H1 (cell line): ENCODE results near the gene GUCY1A1. TPM values are rescaled to one million over a fixed set of nuclear protein-coding genes. Genes with fewer than 3 reads are reported as not detected.

Experiments
- CTCF ChIA-PET: fragments of 300-600 bp; sonication (Branson Sonifier 250); formaldehyde crosslinking; loops from one replicate; lab custom pipeline; 2021; ENCODE audit not compliant: partially characterized antibody; lab: Charles Lee
- POLR2A ChIA-PET: fragments of 300-600 bp; sonication (Branson Sonifier 250); formaldehyde crosslinking; loops from one replicate; lab custom pipeline; 2021; ENCODE audit warnings: inconsistent platforms; ENCODE audit not compliant: partially characterized antibody; lab: Charles Lee
- DNase-seq, 2 experiments: peaks; one replicate each; pipeline versions ENCODE4 v3.0.0 to v3.0.0-alpha.2; 2010 to 2022; ENCODE audit warnings: low spot score in 2 of 2, low read depth in 1 of 2, mixed read lengths in 1 of 2
- FAIRE-seq: peaks from 2 replicates; lab custom pipeline; 2011; peaks lifted over from hg19 to GRCh38; lab: Jason Lieb, UNC
- H2AFZ ChIP-seq: 2 replicates; pipeline ENCODE4 v1.8.1; 2012; ENCODE audit warnings: low read length, inconsistent platforms
- H2AK5ac ChIP-seq: 2 replicates; pipeline ENCODE4 v1.6.1; 2013; ENCODE audit warnings: low read depth, low read length
- H2BK120ac ChIP-seq: replicated peaks from 2 replicates; pipeline ENCODE3; 2013; ENCODE audit warnings: low read depth, low read length, inconsistent platforms
- H2BK12ac ChIP-seq: 2 replicates; pipeline ENCODE4 v1.6.1; 2013; ENCODE audit warnings: low read depth, low read length
- H2BK15ac ChIP-seq: 2 replicates; pipeline ENCODE4 v1.6.1; 2013; ENCODE audit warnings: low read length
- H2BK20ac ChIP-seq: 2 replicates; pipeline ENCODE4 v1.6.1; 2013; ENCODE audit warnings: low read length
- H2BK5ac ChIP-seq: 2 replicates; pipeline ENCODE4 v1.6.1; 2013; ENCODE audit warnings: low read depth, low read length
- H3K14ac ChIP-seq: 2 replicates; pipeline ENCODE4 v1.6.1; 2013; ENCODE audit warnings: inconsistent platforms; ENCODE audit not compliant: insufficient read length
- H3K18ac ChIP-seq: 2 replicates; pipeline ENCODE4 v1.6.1; 2013; ENCODE audit warnings: low read length; ENCODE audit errors: extremely low read depth
- H3K23ac ChIP-seq: 2 replicates; pipeline ENCODE4 v1.6.1; 2013; ENCODE audit warnings: inconsistent platforms; ENCODE audit not compliant: insufficient read length
- H3K23me2 ChIP-seq: 2 replicates; pipeline ENCODE4 v1.6.1; 2013; ENCODE audit warnings: low read depth, low read length
- H3K27ac ChIP-seq: 2 replicates; pipeline ENCODE4 v1.6.1; 2011; ENCODE audit warnings: low read depth, low read length, inconsistent platforms
- H3K27me3 ChIP-seq, 4 experiments: replicated peaks in 1 of 4; 1 replicate in 1 of 4; 2 replicates in 3 of 4; pipeline versions ENCODE4 v1.6.1 to v1.8.1; 2011 to 2013; ENCODE audit warnings: low read length in 3 of 4, mild to moderate bottlenecking in 3 of 4, inconsistent platforms in 2 of 4, mixed read lengths in 2 of 4, moderate library complexity in 1 of 4; ENCODE audit not compliant: control insufficient read depth in 3 of 4, insufficient read depth in 3 of 4; ENCODE audit errors: extremely low read depth in 1 of 4
- H3K36me3 ChIP-seq, 4 experiments: 2 replicates each; pipeline versions ENCODE4 v1.6.1 to v1.8.1; 2011 to 2013; ENCODE audit warnings: mild to moderate bottlenecking in 4 of 4, low read length in 3 of 4, moderate library complexity in 2 of 4, control low read depth in 1 of 4, inconsistent platforms in 1 of 4; ENCODE audit not compliant: insufficient read depth in 4 of 4, control insufficient read depth in 2 of 4
- H3K4ac ChIP-seq: replicated peaks from 2 replicates; pipeline ENCODE3; 2013; ENCODE audit warnings: low read length, low read depth, mixed read lengths, inconsistent platforms; ENCODE audit not compliant: insufficient read length
- H3K4me1 ChIP-seq, 4 experiments: replicated peaks in 1 of 4; 1 replicate in 1 of 4; 2 replicates in 3 of 4; pipeline versions ENCODE4 v1.6.1 to v1.8.1; 2011 to 2013; ENCODE audit warnings: low read length in 3 of 4, inconsistent platforms in 2 of 4, mixed read lengths in 1 of 4; ENCODE audit not compliant: insufficient read depth in 4 of 4, control insufficient read depth in 3 of 4
- H3K4me2 ChIP-seq, 2 experiments: 2 replicates each; pipeline versions ENCODE4 v1.6.1 to v1.8.1; 2011 to 2013; ENCODE audit warnings: low read depth in 2 of 2, low read length in 2 of 2, control low read depth in 1 of 2, inconsistent platforms in 1 of 2, mild to moderate bottlenecking in 1 of 2; ENCODE audit not compliant: insufficient read depth in 1 of 2
- H3K4me3 ChIP-seq, 4 experiments: fragments of 200-600, 300-600 bp in 1 of 4; sonication (generic), shearing (Covaris generic), sonication (Bioruptor Twin) in 1 of 4; 2 replicates each; pipeline versions ENCODE4 v1.5.1 to v1.8.1; 2011 to 2016; ENCODE audit warnings: low read length in 4 of 4, low read depth in 3 of 4, control low read depth in 2 of 4, inconsistent platforms in 2 of 4, mild to moderate bottlenecking in 2 of 4, mixed read lengths in 1 of 4, moderate library complexity in 1 of 4; ENCODE audit not compliant: insufficient read depth in 2 of 4; ENCODE audit errors: extremely low read depth in 1 of 4
- H3K56ac ChIP-seq: replicated peaks from 2 replicates; pipeline ENCODE3; 2013; ENCODE audit warnings: low read depth, mild to moderate bottlenecking, mixed read lengths, low read length, inconsistent platforms; ENCODE audit not compliant: insufficient read length
- H3K79me1 ChIP-seq: 2 replicates; pipeline ENCODE4 v1.6.1; 2013; ENCODE audit warnings: low read depth, low read length, control low read depth
- H3K79me2 ChIP-seq, 2 experiments: 2 replicates each; pipeline versions ENCODE4 v1.6.1 to v1.8.1; 2012 to 2013; ENCODE audit warnings: low read length in 2 of 2, mild to moderate bottlenecking in 2 of 2, inconsistent platforms in 1 of 2; ENCODE audit not compliant: insufficient read depth in 2 of 2, control insufficient read depth in 1 of 2
- H3K9ac ChIP-seq, 4 experiments: replicated peaks in 1 of 4; 1 replicate in 1 of 4; 2 replicates in 3 of 4; pipeline versions ENCODE4 v1.6.1 to v1.8.1; 2011 to 2013; ENCODE audit warnings: low read depth in 3 of 4, low read length in 3 of 4, control low read depth in 2 of 4, mild to moderate bottlenecking in 2 of 4, moderate library complexity in 2 of 4, inconsistent platforms in 1 of 4; ENCODE audit errors: extremely low read depth in 1 of 4
- H3K9me3 ChIP-seq, 2 experiments: 2 replicates each; pipeline versions ENCODE4 v1.6.1 to v1.8.1; 2012 to 2013; ENCODE audit warnings: mild to moderate bottlenecking in 2 of 2, moderate library complexity in 2 of 2, control low read depth in 1 of 2, inconsistent platforms in 1 of 2, low read depth in 1 of 2, low read length in 1 of 2, mixed read lengths in 1 of 2; ENCODE audit not compliant: insufficient read depth in 2 of 2
- H4K20me1 ChIP-seq, 2 experiments: replicated peaks in 1 of 2; 2 replicates each; pipeline versions ENCODE3 to v1.8.1; 2011 to 2013; ENCODE audit warnings: inconsistent platforms in 2 of 2, low read length in 2 of 2, mild to moderate bottlenecking in 1 of 2; ENCODE audit not compliant: insufficient read depth in 2 of 2, control insufficient read depth in 1 of 2
- H4K5ac ChIP-seq: 2 replicates; pipeline ENCODE4 v1.6.1; 2013; ENCODE audit warnings: low read length, low read depth, mixed read lengths, inconsistent platforms; ENCODE audit not compliant: insufficient read length
- H4K8ac ChIP-seq: 2 replicates; pipeline ENCODE4 v1.8.0; 2013; ENCODE audit warnings: mild to moderate bottlenecking, moderate library complexity, low read length, inconsistent platforms; ENCODE audit not compliant: insufficient read depth; ENCODE audit errors: extremely low read depth
- H4K91ac ChIP-seq: replicated peaks from 2 replicates; pipeline ENCODE3; 2013; ENCODE audit warnings: low read length, mixed read lengths, inconsistent platforms; ENCODE audit not compliant: insufficient read length
- ATF2 ChIP-seq: IDR thresholded peaks from 2 replicates; pipeline ENCODE4 v1.6.1; 2012; ENCODE audit warnings: low read length, inconsistent platforms
- BRCA1 ChIP-seq: IDR thresholded peaks from 2 replicates; pipeline ENCODE4 v1.6.1; 2012; ENCODE audit warnings: low read depth, low read length, improper control_type of control experiment
- CEBPB ChIP-seq: IDR thresholded peaks from 2 replicates; pipeline ENCODE4 v1.6.1; 2012; ENCODE audit warnings: low read depth, low read length
- GTF2F1 ChIP-seq: IDR thresholded peaks from 2 replicates; pipeline ENCODE4 v1.6.1; 2012; ENCODE audit warnings: low read depth, low read length, improper control_type of control experiment, borderline replicate concordance
- JUN ChIP-seq: IDR thresholded peaks from 2 replicates; pipeline ENCODE4 v1.6.1; 2011; ENCODE audit warnings: low read depth, mild to moderate bottlenecking, improper control_type of control experiment, low read length
- NRF1 ChIP-seq: IDR thresholded peaks from 2 replicates; pipeline ENCODE4 v1.6.1; 2011; ENCODE audit warnings: mild to moderate bottlenecking, low read depth, low read length, improper control_type of control experiment
- RFX5 ChIP-seq: IDR thresholded peaks from 2 replicates; pipeline ENCODE4 v1.6.1; 2011; ENCODE audit warnings: low read depth, low read length, improper control_type of control experiment, borderline replicate concordance
- RNF2 ChIP-seq: fragments of 200-900, 300-1000 bp; sonication (generic); IDR thresholded peaks from 2 replicates; pipeline ENCODE4 v1.7.1; 2016; ENCODE audit warnings: borderline replicate concordance, low read depth, mild to moderate bottlenecking, antibody characterized with exemption, low read length; ENCODE audit not compliant: poor library complexity, severe bottlenecking; ENCODE audit errors: missing control alignments
- SP1 ChIP-seq: IDR thresholded peaks from 2 replicates; pipeline ENCODE4 v1.6.1; 2011; ENCODE audit warnings: low read depth, low read length
- SRF ChIP-seq: IDR thresholded peaks from 2 replicates; pipeline ENCODE4 v1.6.1; 2011; ENCODE audit warnings: mild to moderate bottlenecking, low read depth, low read length, moderate library complexity
- TAF1 ChIP-seq: IDR thresholded peaks from 2 replicates; pipeline ENCODE4 v1.6.1; 2011; ENCODE audit warnings: mild to moderate bottlenecking, low read depth, low read length
- WGBS, 2 experiments: shearing (Covaris generic) in 1 of 2; methylation state at CpG; one replicate each; pipeline versions ENCODE4 v1.1.6 to v1.1.7; 2013 to 2015; ENCODE audit warnings: low lambda C conversion rate in 2 of 2, mixed read lengths in 2 of 2, inconsistent platforms in 1 of 2, low coverage in 1 of 2, missing lambda C conversion rate in 1 of 2; ENCODE audit not compliant: insufficient replicate concordance in 2 of 2, insufficient coverage in 1 of 2, insufficient read length in 1 of 2; ENCODE audit errors: extremely low coverage in 1 of 2, missing lambda C conversion rate in 1 of 2; 5-methylcytosine and 5-hydroxymethylcytosine counted together
- polyA plus RNA-seq, 7 experiments: library from polyadenylated mRNA; depleted of rRNA in 3 of 7; stranded (reverse) in 5 of 7; unstranded in 2 of 7; fragments of >200 nt in 5 of 7; fragments of 200-250 nt in 2 of 7; gene quantifications; 1 replicate in 5 of 7; 2 replicates in 1 of 7; 4 replicates in 1 of 7; pipeline versions ENCODE4 v1.2.1 to v1.2.3, GENCODE V29; 2011 to 2013; ENCODE audit warnings: missing spikeins in 2 of 7, mixed read lengths in 2 of 7
- total RNA-seq: library from RNA; stranded (reverse); fragmentation: NEBNext Ultra II Directional; extraction: Animal tissue kit (Norgen Biotek cat#: 25700); gene quantifications from 2 replicates; pipeline ENCODE4 v1.2.1, GENCODE V29; 2021
- TF ChIP-seq, protein P1 (sequence below): IDR thresholded peaks from 2 replicates; pipeline ENCODE4 v1.6.1; 2012; ENCODE audit warnings: inconsistent platforms

Gene GUCY1A1
- total and polyA plus RNA-seq, 2 of the 8 experiments (the other 6 are each of a cell fraction or from before 2014, with no cell fraction given) = not detected

- H2BK5ac ChIP-seq = no peak overlapping the region
- no peak for FAIRE-seq
- H3K27ac ChIP-seq = no peak overlapping the region
- 100% methylated on average over 1 of the region's 1 CpG; no CpG with 5 or more reads in 1 of the 2 experiments for WGBS, 2 experiments
- no peak overlapping the region for H3K14ac ChIP-seq
- no peak overlapping the region for H2BK12ac ChIP-seq
- no peak overlapping the region for H2BK20ac ChIP-seq
- no peak overlapping the region for H2AK5ac ChIP-seq
- H3K36me3 ChIP-seq = no peaks in the 10 kb centered on the region
- no peaks in the 10 kb centered on the region for H3K79me1 ChIP-seq
- H2BK15ac ChIP-seq = no peak overlapping the region
- no peak overlapping the region for H3K23ac ChIP-seq
- H2BK120ac ChIP-seq = no peak overlapping the region
- H3K4ac ChIP-seq = no peak overlapping the region
- no peak overlapping the region for H3K18ac ChIP-seq
- H4K8ac ChIP-seq = no peak overlapping the region
- no peak overlapping the region for H3K4me3 ChIP-seq
- H3K56ac ChIP-seq = no peak overlapping the region
- H3K4me1 ChIP-seq = no peaks in the 10 kb centered on the region
- H4K5ac ChIP-seq = no peak overlapping the region
- no peaks in the 10 kb centered on the region for H3K23me2 ChIP-seq
- H4K91ac ChIP-seq = no peak overlapping the region
- DNase-seq = no peak
- H2AFZ ChIP-seq = no peak overlapping the region
- H3K4me2 ChIP-seq = no peak overlapping the region
- no peaks in the 10 kb centered on the region for H4K20me1 ChIP-seq
- ChIA-PET POLR2A (no interaction called here), CTCF (interaction anchor here (0.6 kb wide), 1 partner anchor 36 kb away, joined by 3 read pairs; no protein-coding TSS in a partner anchor)
- no peaks in the 10 kb centered on the region for H3K79me2 ChIP-seq
- no peaks in the 10 kb centered on the region for H3K27me3 ChIP-seq
- no peak overlapping the region for H3K9ac ChIP-seq
- H3K9me3 ChIP-seq = no peaks in the 10 kb centered on the region
- TF ChIP-seq BRCA1 (no peak), CEBPB (no peak), ATF2 (no peak), JUN (no peak), RFX5 (no peak), TAF1 (no peak), SRF (no peak), NRF1 (no peak), RNF2 (no peak), GTF2F1 (no peak), SP1 (no peak)
- TF ChIP-seq, protein P1, sequence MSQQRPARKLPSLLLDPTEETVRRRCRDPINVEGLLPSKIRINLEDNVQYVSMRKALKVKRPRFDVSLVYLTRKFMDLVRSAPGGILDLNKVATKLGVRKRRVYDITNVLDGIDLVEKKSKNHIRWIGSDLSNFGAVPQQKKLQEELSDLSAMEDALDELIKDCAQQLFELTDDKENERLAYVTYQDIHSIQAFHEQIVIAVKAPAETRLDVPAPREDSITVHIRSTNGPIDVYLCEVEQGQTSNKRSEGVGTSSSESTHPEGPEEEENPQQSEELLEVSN = no peak
Measured at GRCh38 chr4:155696226-155696625, 29.6 kb downstream of the GUCY1A1 start.
